Measurements from ENCODE around the gene CXCR1.
A peak's percentile ranks its signal among the peaks of the same experiment; 100 is the strongest.
"Not testable (repeated sequence)": the region's sequence is repeated elsewhere in the genome, so short reads cannot be mapped to it uniquely, and the experiment has no call there.

The CXCR1 gene

DNA sequence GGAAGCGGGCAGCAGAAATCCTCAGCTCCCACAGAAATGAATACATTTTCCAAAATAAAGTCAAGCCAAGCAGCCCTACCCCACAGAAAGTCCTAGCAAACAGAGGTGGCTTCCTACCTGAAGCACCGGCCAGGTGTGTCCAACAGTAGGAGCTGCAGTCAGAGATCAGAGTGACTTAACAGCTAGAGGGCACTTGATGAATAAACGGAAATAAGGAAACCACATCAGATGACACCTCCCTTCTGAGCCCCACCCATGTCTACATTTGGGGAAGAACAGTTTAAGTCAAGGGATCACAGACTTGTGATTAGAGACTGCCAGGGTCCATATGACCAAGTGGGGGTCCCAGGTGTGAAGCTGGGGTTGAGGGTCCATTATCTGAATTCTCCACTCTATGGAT is at the start of gene CXCR1:
CXCR1 (minus strand) TSS at position 172 of the 400 bp plus-strand sequence. CDS start 1,751 bp downstream, outside the sequence.
- DNase-seq: no peak

DNA sequence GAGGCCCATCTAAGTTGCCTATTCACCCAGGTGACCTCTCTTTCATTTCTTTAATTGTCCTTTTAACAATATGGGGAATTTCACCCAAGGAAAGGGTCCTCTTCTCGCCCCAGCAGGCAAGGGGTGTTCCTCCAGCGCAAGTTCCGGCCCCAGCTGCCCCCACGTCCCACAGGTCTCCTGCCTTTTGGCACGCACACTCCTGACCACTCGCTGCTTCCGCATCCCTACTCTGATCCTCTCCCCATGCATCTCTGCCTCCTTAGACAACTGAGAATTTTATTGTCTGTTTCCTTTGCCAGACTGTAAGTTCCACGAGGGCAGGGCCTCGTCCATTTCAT is 49.5 kb upstream of the CXCR1 start:
- no peak for DNase-seq

- DNase-seq: no peak
Observed at GRCh38 chr2:218214116-218214515, 47.4 kb upstream of the CXCR1 start.

GRCh38 chr2:218209078-218209477 is 42.3 kb upstream of the CXCR1 start:
- no peak for DNase-seq

GRCh38 chr2:218202266-218202665 is 35.5 kb upstream of the CXCR1 start:
- no peak for DNase-seq

DNA sequence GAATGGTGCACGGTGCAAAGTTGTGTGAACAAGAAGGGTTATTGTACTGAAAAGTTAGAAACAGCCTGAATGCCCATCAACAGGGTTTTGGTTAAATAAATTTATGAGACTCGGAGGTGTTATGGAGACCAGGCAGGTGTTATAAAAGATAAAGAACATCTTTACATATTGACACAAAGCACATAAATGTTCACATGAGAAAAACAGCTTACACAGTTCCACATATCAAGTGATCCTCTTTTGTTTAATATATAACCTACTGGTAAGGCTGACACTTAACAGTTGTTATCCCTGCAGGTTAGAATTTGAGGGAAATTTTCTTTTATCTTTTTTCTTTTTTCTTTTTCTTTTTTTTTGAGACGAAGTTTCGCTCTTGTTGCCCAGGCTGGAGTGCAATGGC is 30.2 kb upstream of the CXCR1 start:
- DNase-seq: no peak

DNA sequence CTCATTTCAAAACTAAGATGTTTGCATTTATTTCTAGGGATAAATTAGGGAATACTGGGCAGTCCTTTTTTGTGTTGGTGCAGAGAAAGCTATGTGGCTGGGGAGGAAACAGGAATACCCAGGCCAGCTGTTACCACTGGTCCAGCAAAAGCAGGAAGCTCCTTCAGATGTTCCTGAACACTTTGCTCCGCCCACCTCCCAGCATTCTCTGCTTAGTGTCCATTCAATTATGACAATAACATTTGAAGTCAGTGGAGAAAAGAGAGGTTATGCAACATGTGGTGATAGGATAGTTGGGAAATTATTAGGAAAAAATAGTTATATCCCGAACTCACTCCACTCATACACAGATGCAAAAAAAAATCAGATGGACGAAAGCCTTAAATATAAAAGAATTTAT is 28.1 kb upstream of the CXCR1 start:
- DNase-seq: no peak

DNA sequence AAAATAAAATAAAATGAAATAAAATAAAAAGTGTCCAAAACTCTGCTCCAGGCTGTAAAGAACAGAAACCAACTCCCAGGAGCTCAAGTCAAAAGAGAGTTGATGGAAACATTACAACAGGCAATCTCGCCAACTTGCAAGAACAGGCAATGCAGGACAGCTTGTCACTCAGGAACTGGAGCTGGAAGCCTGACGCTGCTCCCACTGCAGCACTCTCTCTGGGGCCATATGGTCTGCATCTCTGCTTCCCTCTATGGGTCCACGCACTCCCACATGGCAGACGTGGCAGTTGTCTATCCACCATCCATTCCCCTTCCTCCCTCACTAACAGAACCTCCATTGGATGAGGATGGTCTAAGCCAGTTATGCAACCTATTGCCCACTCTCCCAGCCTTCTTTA is 26.9 kb upstream of the CXCR1 start:
- DNase-seq: no peak

- no peak for DNase-seq
Observed at GRCh38 chr2:218192902-218193430, 26.2 kb upstream of the CXCR1 start.

GRCh38 chr2:218188528-218188927 is 21.8 kb upstream of the CXCR1 start:
- no peak for DNase-seq

GRCh38 chr2:218187296-218188015 is 20.7 kb upstream of the CXCR1 start:
- DNase-seq: no peak

GRCh38 chr2:218186876-218187275 is 20.1 kb upstream of the CXCR1 start:
- DNase-seq: no peak

DNA sequence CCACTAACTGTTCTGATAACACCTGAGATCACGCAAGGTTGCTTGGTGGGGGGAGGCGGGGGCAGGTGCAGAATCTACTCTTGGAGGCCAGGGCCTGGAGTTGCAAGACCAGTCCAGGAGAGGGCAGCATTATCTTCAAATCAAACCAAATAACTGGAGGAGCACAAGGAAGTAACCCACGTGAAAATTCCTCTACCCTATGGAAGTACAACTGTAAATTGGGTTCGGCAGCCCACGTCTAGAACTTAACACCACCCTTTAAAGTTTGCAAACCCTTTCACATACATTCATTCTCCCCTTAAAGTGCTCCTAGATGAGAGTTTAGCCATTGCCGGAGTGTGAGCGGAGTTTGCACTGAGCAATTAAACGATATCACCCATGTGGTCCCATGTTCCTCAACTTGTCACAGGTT is 19.6 kb upstream of the CXCR1 start:
- DNase-seq: peak; percentile 24

GRCh38 chr2:218184331-218184730 is 17.6 kb upstream of the CXCR1 start:
- DNase-seq: no peak

DNA sequence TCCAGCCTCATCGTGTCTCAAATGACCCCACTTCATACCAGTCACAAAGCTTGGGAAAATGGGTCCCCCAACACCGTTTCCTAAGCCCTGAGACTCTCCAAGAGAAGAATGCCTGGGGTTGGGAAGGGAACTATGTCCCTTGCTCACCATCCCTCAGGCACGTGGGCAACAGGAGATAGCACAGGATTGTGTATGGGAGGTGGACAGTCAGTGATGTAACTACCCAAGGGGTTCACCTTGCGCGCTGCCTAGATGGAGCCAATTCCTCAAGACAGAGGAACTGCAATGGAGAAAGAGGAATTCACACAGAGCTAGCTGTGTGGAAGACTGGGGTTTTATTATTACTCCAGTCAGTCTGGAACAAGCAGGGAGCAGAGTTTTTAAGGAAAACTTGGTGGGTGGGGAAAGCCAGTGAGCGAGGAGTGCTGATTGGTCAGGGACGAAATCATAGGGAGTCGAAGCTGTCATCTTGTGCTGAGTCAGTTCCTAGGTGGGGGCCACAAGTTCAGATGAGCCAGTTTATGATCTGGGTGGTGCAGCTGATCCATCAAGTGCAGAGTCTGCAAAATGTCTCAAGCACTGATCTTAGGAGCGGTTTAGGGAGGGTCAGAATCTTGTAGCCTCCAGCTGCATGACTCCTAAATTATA is 13.8 kb upstream of the CXCR1 start:
- no peak for DNase-seq

GRCh38 chr2:218179782-218180181 is 13.0 kb upstream of the CXCR1 start:
- no peak for DNase-seq

DNA sequence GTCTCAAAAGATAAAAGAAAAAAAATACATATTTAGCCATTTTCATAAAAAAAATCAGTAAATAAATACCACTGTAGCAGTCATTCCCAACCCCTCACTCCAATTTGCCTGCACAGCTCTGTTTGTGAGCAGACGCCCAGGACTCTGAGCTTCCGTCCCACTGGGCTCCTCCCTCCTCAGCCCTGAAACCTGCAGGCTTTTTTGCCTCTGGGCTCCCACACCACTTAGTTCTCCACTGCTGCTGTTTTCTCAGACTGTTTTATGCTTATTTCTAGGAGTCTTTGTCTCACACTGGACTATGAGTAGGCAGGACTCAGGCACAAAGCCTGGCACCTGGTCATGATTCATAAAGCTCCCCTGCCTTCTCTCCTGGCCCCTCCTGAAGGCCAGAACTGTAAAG is 6.1 kb upstream of the CXCR1 start:
- no peak for DNase-seq

GRCh38 chr2:218171744-218172143 is 5.0 kb upstream of the CXCR1 start:
- DNase-seq: not testable (repeated sequence)

GRCh38 chr2:218169757-218170546 is 3.2 kb upstream of the CXCR1 start:
- DNase-seq: no peak

- no peak for DNase-seq
Observed at GRCh38 chr2:218168635-218169462, 2.1 kb upstream of the CXCR1 start.

DNA sequence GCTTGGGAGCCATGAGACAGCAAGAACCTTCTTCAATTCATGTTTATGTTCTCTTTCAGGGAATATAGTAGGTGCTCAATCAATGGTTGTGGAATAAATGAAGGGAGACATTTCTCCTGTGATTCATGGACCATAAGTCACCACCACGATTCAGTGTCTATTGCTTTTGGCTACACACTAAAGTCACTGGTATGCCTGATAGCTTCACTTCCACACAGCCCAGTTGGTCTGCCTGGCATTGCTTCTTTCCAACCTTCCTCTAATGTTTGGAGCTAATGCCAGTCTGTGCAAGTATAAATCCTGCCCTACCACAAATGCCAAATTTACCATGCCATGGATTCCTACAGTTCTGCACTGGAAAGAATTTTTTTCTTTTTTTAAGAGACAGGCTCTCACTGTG is 1.3 kb upstream of the CXCR1 start:
- DNase-seq: no peak

DNA sequence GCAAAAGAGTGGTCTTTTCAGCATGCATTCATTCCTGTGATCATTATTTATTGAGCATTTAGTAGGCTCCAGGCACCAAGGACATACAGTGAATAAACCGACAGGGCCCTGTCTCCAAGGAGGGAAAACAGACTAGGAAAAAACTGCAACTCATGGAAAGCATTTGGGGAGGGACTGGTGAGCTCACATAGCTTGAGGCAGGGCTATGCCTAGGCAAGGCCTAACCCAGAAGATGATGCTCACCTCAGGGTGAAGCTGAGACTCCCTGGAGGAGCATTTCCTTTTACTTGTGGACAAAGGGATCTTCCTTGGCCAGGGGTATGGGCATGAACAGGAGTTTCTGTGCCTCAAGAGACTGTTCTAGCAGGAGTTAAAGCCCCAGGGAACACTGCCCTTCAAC is 3.9 kb downstream of the CXCR1 start:
- no peak for DNase-seq

DNA sequence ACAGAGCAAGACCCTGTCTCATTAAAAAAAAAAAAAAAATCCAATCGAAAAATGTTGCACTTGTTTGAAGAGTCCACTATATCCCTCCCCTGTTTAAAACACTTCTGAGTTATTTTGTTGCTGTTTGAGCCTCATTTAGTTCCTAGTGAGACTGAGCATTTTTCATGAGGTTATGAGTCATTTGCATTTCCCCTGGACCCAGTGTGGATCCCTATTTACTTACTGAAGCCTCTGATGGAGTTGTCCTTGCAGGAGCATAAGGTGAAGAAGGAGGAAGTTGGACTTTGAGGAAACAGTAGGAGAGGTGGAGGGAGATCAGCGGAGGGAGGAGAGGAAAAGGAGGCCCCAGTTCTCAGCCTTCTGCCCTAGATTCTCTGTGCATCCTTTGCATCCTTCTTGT is 5.1 kb downstream of the CXCR1 start:
- DNase-seq: no peak

Data from NCI-H2081 treated with DMSO at 0.1 percent for 48 hours (cell line).